Eye (tissue), 1 donor: ENCODE measurements around the gene ABHD2.
"Not testable (repeated sequence)": the region's sequence is repeated elsewhere in the genome, so short reads cannot be mapped to it uniquely, and the experiment has no call there.

Source experiments
- DNase-seq: peaks from one replicate; pipeline ENCODE4 v3.0.0-alpha.2; 2015

ABHD2 gene

DNA sequence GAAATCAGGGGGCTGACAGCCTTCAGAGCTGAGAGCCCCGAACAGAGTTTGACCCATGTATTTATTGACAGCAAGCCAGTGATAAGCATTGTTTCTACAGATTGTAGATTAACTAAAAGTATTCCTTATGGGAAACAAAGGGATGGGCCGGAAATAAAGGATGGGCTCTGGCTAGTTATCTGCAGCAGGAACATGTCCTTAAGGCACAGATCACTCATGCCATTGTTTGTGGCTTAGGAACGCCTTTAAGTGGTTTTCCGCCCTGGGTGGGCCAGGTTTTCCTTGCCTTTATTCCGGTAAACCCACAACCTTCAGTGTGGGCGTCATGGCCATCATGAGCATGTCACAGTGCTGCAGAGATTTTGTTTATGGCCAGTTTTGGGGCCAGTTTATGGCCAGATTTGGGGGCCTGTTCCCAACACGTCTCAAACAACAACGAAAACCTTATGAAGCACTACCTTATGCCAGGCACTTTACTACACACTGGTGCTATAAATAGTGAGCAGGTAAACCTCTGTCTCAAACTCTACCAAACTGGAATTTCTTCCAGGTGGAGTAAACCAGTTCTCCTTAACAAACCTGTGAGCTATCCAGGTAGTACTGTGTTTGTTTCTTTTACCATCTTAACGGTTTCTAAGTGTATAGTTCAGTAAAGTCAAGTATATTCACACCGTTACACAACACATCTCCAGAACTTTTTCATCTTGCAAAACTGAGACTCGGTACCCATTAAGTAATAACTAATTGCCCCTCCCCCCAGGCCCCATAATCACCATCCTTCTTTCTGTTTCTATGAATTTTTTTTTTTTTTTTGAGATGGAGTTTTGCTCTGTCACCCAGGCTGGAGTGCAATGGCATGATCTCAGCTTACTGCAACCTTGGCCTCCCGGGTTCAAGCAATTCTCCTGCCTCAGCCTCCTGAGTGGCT is 151.9 kb downstream of the ABHD2 start:
- DNase-seq = not testable (repeated sequence)

DNA sequence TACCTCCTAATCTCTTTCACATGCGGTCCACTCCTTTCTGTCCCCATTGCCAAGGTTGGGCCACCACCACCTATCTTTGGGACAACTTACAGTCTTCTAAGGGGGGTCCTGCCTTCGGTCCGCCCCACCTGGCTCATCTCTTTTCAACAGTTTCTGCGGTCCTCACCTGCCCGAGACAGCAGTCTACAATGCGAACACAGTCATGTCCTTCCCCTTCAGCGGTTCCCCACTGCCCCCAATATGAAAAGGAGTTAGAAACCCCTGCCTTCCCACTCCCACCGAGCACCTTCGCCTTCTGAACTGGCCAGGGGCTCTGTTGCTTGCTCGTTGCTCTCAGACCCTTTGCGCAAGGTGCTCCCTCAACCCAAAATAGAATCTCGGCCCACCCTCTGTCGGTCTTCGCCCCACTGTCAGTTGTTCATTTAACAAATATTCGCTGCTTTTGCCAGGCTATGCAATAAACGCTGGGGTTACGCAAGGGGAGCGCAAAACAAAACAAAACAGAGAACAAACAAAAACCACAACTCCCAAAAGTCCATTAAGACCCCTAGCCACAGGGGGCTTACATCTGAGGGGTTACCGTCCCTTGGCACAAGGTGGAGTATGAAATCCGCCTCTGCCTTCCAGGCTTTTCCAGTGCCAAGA is 154.9 kb downstream of the ABHD2 start:
- no peak for DNase-seq

GRCh38 chr15:89243691-89244573 is 155.7 kb downstream of the ABHD2 start, which contains the start of gene FANCI:
FANCI (plus strand) TSS chr15:89243979; CDS start chr15:89247648, 3,669 bp downstream.
- peak; percentile 98 for DNase-seq

- DNase-seq = no peak
These were observed 156.3 kb downstream of the ABHD2 start for GRCh38 chr15:89244574-89244903.

GRCh38 chr15:89247446-89247845 is 159.2 kb downstream of the ABHD2 start:
- no peak for DNase-seq

GRCh38 chr15:89248584-89248983 is 160.3 kb downstream of the ABHD2 start:
- DNase-seq = no peak

DNA sequence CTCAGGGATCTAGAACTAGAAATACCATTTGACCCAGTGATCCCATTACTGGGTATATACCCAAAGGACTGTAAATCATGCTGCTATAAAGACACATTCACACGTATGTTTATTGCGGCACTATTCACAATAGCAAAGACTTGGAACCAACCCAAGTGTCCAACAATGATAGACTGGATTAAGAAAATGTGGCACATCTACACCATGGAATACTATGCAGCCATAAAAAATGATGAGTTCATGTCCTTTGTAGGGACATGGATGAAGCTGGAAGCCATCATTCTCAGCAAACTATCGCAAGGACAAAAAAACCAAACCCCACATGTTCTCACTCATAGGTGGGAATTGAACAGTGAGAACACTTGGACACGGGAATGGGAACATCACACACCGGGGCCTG is 161.9 kb downstream of the ABHD2 start:
- not testable (repeated sequence) for DNase-seq
